ENCODE results near the gene EZR.

The EZR gene

GRCh38 chr6:158815379-158815724 lies 3.8 kb downstream of the EZR start:
- Histone ChIP-seq H3K4me1 (ENCODE audit: insufficient read depth, low read length) (peaks cover 23% of the 10 kb centered on the region), H3K36me3 (ENCODE audit: insufficient read depth, low read length) (peaks cover 8% of the 10 kb centered on the region), H3K4me3 (ENCODE audit: low read depth in 1 of 2, low read length in 2 of 2) (no peak overlapping the region), H3K9ac (ENCODE audit: low read length) (no peak overlapping the region), H3K27me3 (ENCODE audit: control insufficient read depth in 1 of 2, insufficient read depth in 2 of 2, low read length in 2 of 2) (no peaks in the 10 kb centered on the region), H3K9me3 (ENCODE audit: low read length) (no peaks in the 10 kb centered on the region), H3K27ac (ENCODE audit: low read depth, low read length) (no peak overlapping the region)

GRCh38 chr6:158813032-158813431 lies 6.1 kb downstream of the EZR start:
- Histone ChIP-seq H3K27ac (ENCODE audit: low read depth, low read length) (no peak overlapping the region), H3K27me3 (ENCODE audit: control insufficient read depth in 1 of 2, insufficient read depth in 2 of 2, low read length in 2 of 2) (no peaks in the 10 kb centered on the region), H3K4me1 (ENCODE audit: insufficient read depth, low read length) (peaks cover 23% of the 10 kb centered on the region), H3K36me3 (ENCODE audit: insufficient read depth, low read length) (peaks cover 8% of the 10 kb centered on the region), H3K4me3 (ENCODE audit: low read depth in 1 of 2, low read length in 2 of 2) (no peak overlapping the region), H3K9ac (ENCODE audit: low read length) (no peak overlapping the region), H3K9me3 (ENCODE audit: low read length) (no peaks in the 10 kb centered on the region)

- Histone ChIP-seq H3K27ac (ENCODE audit: low read depth, low read length) (no peak overlapping the region), H3K4me1 (ENCODE audit: insufficient read depth, low read length) (peaks cover 23% of the 10 kb centered on the region), H3K9me3 (ENCODE audit: low read length) (no peaks in the 10 kb centered on the region), H3K27me3 (ENCODE audit: control insufficient read depth in 1 of 2, insufficient read depth in 2 of 2, low read length in 2 of 2) (no peaks in the 10 kb centered on the region), H3K9ac (ENCODE audit: low read length) (no peak overlapping the region), H3K4me3 (ENCODE audit: low read depth in 1 of 2, low read length in 2 of 2) (no peak overlapping the region), H3K36me3 (ENCODE audit: insufficient read depth, low read length) (peaks cover 8% of the 10 kb centered on the region)
These were observed 6.6 kb downstream of the EZR start for GRCh38 chr6:158812611-158813010.

- no peak overlapping the region for H3K27ac ChIP-seq (ENCODE audit: low read depth, low read length)
- H3K4me1 ChIP-seq (ENCODE audit: insufficient read depth, low read length) = peaks cover 15% of the 10 kb centered on the region
- H3K27me3 ChIP-seq (ENCODE audit: control insufficient read depth in 1 of 2, insufficient read depth in 2 of 2, low read length in 2 of 2) = no peaks in the 10 kb centered on the region
- peaks cover 8% of the 10 kb centered on the region for H3K36me3 ChIP-seq (ENCODE audit: insufficient read depth, low read length)
- no peaks in the 10 kb centered on the region for H3K9me3 ChIP-seq (ENCODE audit: low read length)
- no peak overlapping the region for H3K4me3 ChIP-seq (ENCODE audit: low read depth in 1 of 2, low read length in 2 of 2)
- H3K9ac ChIP-seq (ENCODE audit: low read length) = no peak overlapping the region
These were observed 8.7 kb downstream of the EZR start for GRCh38 chr6:158810155-158811095.

- no peak overlapping the region for H3K9ac ChIP-seq (ENCODE audit: low read length)
These were observed 10.1 kb downstream of the EZR start for GRCh38 chr6:158808941-158809678.

GRCh38 chr6:158808442-158808833 lies 10.7 kb downstream of the EZR start:
- peaks cover 5% of the 10 kb centered on the region for H3K36me3 ChIP-seq (ENCODE audit: insufficient read depth, low read length)
- no peak overlapping the region for H3K9ac ChIP-seq (ENCODE audit: low read length)
- no peak overlapping the region for H3K4me3 ChIP-seq (ENCODE audit: low read depth in 1 of 2, low read length in 2 of 2)
- no peak overlapping the region for H3K27ac ChIP-seq (ENCODE audit: low read depth, low read length)
- no peaks in the 10 kb centered on the region for H3K9me3 ChIP-seq (ENCODE audit: low read length)
- no peaks in the 10 kb centered on the region for H3K27me3 ChIP-seq (ENCODE audit: control insufficient read depth in 1 of 2, insufficient read depth in 2 of 2, low read length in 2 of 2)
- H3K4me1 ChIP-seq (ENCODE audit: insufficient read depth, low read length) = peaks cover 14% of the 10 kb centered on the region

More at GRCh38 chr6:158808941-158809678, 10.1 kb downstream of the EZR start:
- no peaks in the 10 kb centered on the region for H3K27me3 ChIP-seq (ENCODE audit: control insufficient read depth in 1 of 2, insufficient read depth in 2 of 2, low read length in 2 of 2)
- peaks cover 8% of the 10 kb centered on the region for H3K36me3 ChIP-seq (ENCODE audit: insufficient read depth, low read length)
- H3K27ac ChIP-seq (ENCODE audit: low read depth, low read length) = no peak overlapping the region
- no peaks in the 10 kb centered on the region for H3K9me3 ChIP-seq (ENCODE audit: low read length)
- H3K4me1 ChIP-seq (ENCODE audit: insufficient read depth, low read length) = peaks cover 16% of the 10 kb centered on the region
- H3K4me3 ChIP-seq (ENCODE audit: low read depth in 1 of 2, low read length in 2 of 2) = no peak overlapping the region

- H3K36me3 ChIP-seq (ENCODE audit: insufficient read depth, low read length) = no peaks in the 10 kb centered on the region
- no peaks in the 10 kb centered on the region for H3K9me3 ChIP-seq (ENCODE audit: low read length)
- no peak overlapping the region for H3K4me3 ChIP-seq (ENCODE audit: low read depth in 1 of 2, low read length in 2 of 2)
- H3K27me3 ChIP-seq (ENCODE audit: control insufficient read depth in 1 of 2, insufficient read depth in 2 of 2, low read length in 2 of 2) = no peaks in the 10 kb centered on the region
- no peak overlapping the region for H3K27ac ChIP-seq (ENCODE audit: low read depth, low read length)
- no peak overlapping the region for H3K9ac ChIP-seq (ENCODE audit: low read length)
- H3K4me1 ChIP-seq (ENCODE audit: insufficient read depth, low read length) = peaks cover 13% of the 10 kb centered on the region
These were observed 11.4 kb downstream of the EZR start for GRCh38 chr6:158807515-158808441.

- H3K4me3 ChIP-seq (ENCODE audit: low read depth in 1 of 2, low read length in 2 of 2) = no peak overlapping the region
- H3K27ac ChIP-seq (ENCODE audit: low read depth, low read length) = no peak overlapping the region
- H3K4me1 ChIP-seq (ENCODE audit: insufficient read depth, low read length) = peaks cover 13% of the 10 kb centered on the region
- H3K36me3 ChIP-seq (ENCODE audit: insufficient read depth, low read length) = no peaks in the 10 kb centered on the region
- no peak overlapping the region for H3K9ac ChIP-seq (ENCODE audit: low read length)
- no peaks in the 10 kb centered on the region for H3K27me3 ChIP-seq (ENCODE audit: control insufficient read depth in 1 of 2, insufficient read depth in 2 of 2, low read length in 2 of 2)
- H3K9me3 ChIP-seq (ENCODE audit: low read length) = no peaks in the 10 kb centered on the region
These were observed 13.3 kb downstream of the EZR start for GRCh38 chr6:158805698-158806377.

GRCh38 chr6:158804207-158804606 lies 15.0 kb downstream of the EZR start:
- Histone ChIP-seq H3K27ac (ENCODE audit: low read depth, low read length) (no peak overlapping the region), H3K4me3 (ENCODE audit: low read depth in 1 of 2, low read length in 2 of 2) (no peak overlapping the region), H3K4me1 (ENCODE audit: insufficient read depth, low read length) (peaks cover 18% of the 10 kb centered on the region), H3K36me3 (ENCODE audit: insufficient read depth, low read length) (no peaks in the 10 kb centered on the region), H3K9ac (ENCODE audit: low read length) (no peak overlapping the region), H3K27me3 (ENCODE audit: control insufficient read depth in 1 of 2, insufficient read depth in 2 of 2, low read length in 2 of 2) (no peaks in the 10 kb centered on the region), H3K9me3 (ENCODE audit: low read length) (no peaks in the 10 kb centered on the region)

- H3K9ac ChIP-seq (ENCODE audit: low read length) = no peak overlapping the region
- H3K27ac ChIP-seq (ENCODE audit: low read depth, low read length) = no peak overlapping the region
- no peaks in the 10 kb centered on the region for H3K27me3 ChIP-seq (ENCODE audit: control insufficient read depth in 1 of 2, insufficient read depth in 2 of 2, low read length in 2 of 2)
- no peaks in the 10 kb centered on the region for H3K9me3 ChIP-seq (ENCODE audit: low read length)
- no peak overlapping the region for H3K4me3 ChIP-seq (ENCODE audit: low read depth in 1 of 2, low read length in 2 of 2)
- H3K4me1 ChIP-seq (ENCODE audit: insufficient read depth, low read length) = peaks cover 23% of the 10 kb centered on the region
- no peaks in the 10 kb centered on the region for H3K36me3 ChIP-seq (ENCODE audit: insufficient read depth, low read length)
These were observed 15.4 kb downstream of the EZR start for GRCh38 chr6:158803733-158804143.

Data from muscle layer of colon (tissue), 2 donors.